ENCODE results near the gene CPED1. TPM values are rescaled to one million over a fixed set of nuclear protein-coding genes. Genes with fewer than 3 reads are reported as not detected.
A peak's percentile ranks its signal among the peaks of the same experiment; 100 is the strongest.

CPED1 gene
- total and polyA plus RNA-seq, 3 experiments from 2014 or later = 0.09 to 0.27 TPM; not detected in 1

- Mint-ChIP-seq H3K27ac (no peak overlapping the region), H3K36me3 (no peaks in the 10 kb centered on the region), H3K9me3 (no peaks in the 10 kb centered on the region), H3K4me1 (no peaks in the 10 kb centered on the region), H3K4me3 (no peak overlapping the region), H3K27me3 (peaks cover 10% of the 10 kb centered on the region in 2 donors)
- no peak for DNase-seq
- ChIA-PET POLR2A (no interaction called here), CTCF (no interaction called here)
- no peaks in the 10 kb centered on the region for H3K36me3 ChIP-seq (ENCODE audit: insufficient read depth, low read length)
- no peaks in the 10 kb centered on the region for H3K4me1 ChIP-seq (ENCODE audit: insufficient read depth, low read length)
- no peaks in the 10 kb centered on the region for H3K9me3 ChIP-seq (ENCODE audit: low read length)
- no peak overlapping the region for H3K4me3 ChIP-seq (ENCODE audit: low read length)
- no peak overlapping the region for H3K27ac ChIP-seq (ENCODE audit: low read depth, low read length)
- no peaks in the 10 kb centered on the region for H3K27me3 ChIP-seq (ENCODE audit: insufficient read depth, low read length, poor library complexity, severe bottlenecking)
Measured at GRCh38 chr7:121046009-121046408, 57.5 kb downstream of the CPED1 start.

DNA sequence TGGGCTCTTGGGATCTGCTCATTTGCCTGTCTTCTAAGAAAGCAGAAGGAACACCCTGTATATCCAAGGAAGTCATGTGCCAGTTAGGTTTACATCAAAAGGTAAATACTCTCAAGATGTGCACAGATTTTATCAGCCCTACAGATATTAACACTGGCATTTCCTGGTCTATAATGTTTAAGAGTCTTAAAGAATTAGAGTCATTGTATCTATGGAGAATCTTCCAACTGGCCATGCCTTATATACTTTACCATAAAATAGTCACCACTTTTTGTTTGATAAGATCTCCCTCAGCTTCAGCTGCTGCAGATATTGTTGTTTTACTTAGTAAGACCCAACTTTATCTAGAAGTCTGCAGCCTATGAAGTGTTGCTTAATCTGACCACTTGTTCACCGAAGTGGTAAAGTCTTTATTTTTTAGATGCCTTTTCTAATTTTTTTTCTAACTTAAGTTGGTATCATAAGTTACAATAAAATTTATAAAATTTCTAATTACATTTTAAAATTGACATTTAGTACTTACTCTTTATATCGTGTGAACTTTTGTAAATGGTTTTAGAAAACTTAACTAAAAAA lies 58.5 kb downstream of the CPED1 start:
- Mint-ChIP-seq H3K4me3 (no peak overlapping the region), H3K36me3 (no peaks in the 10 kb centered on the region), H3K27ac (no peak overlapping the region), H3K4me1 (no peaks in the 10 kb centered on the region), H3K9me3 (no peaks in the 10 kb centered on the region), H3K27me3 (peaks cover 10% of the 10 kb centered on the region in 2 donors)
- H3K9me3 ChIP-seq (ENCODE audit: low read length) = no peaks in the 10 kb centered on the region
- H3K27ac ChIP-seq (ENCODE audit: low read depth, low read length) = no peak overlapping the region
- no peak for DNase-seq
- H3K4me1 ChIP-seq (ENCODE audit: insufficient read depth, low read length) = no peaks in the 10 kb centered on the region
- no peaks in the 10 kb centered on the region for H3K36me3 ChIP-seq (ENCODE audit: insufficient read depth, low read length)
- H3K27me3 ChIP-seq (ENCODE audit: insufficient read depth, low read length, poor library complexity, severe bottlenecking) = no peaks in the 10 kb centered on the region
- no peak overlapping the region for H3K4me3 ChIP-seq (ENCODE audit: low read length)
- CTCF ChIA-PET = no interaction called here
- POLR2A ChIA-PET = no interaction called here

DNA sequence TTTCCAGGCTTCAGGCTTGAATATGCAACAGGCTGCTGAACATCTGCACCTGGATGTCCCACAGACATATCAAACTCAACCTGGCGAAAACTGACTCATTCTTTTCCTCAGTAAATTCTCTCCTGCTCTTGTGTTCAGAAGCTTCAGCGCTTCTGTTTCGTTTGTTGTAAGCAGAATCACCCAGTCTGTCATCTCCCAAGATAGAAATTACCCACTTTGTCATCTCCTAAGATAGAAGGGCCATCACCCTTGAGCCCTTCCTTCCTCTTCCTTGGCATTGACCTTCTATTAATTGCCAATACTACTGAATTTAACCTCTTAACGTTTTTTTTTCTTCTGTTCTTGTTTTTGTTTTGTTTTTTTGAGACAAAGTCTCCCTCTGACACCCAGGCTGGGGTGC lies 59.7 kb downstream of the CPED1 start:
- Mint-ChIP-seq H3K27ac (no peak overlapping the region), H3K4me1 (no peaks in the 10 kb centered on the region), H3K9me3 (no peaks in the 10 kb centered on the region), H3K36me3 (no peaks in the 10 kb centered on the region), H3K4me3 (no peak overlapping the region), H3K27me3 (peaks cover 10 to 12% of the 10 kb centered on the region in 2 donors)
- Histone ChIP-seq H3K4me3 (ENCODE audit: low read length) (no peak overlapping the region), H3K27me3 (ENCODE audit: insufficient read depth, low read length, poor library complexity, severe bottlenecking) (no peaks in the 10 kb centered on the region), H3K4me1 (ENCODE audit: insufficient read depth, low read length) (no peaks in the 10 kb centered on the region), H3K27ac (ENCODE audit: low read depth, low read length) (peak overlapping the region; percentile 68), H3K9me3 (ENCODE audit: low read length) (no peaks in the 10 kb centered on the region), H3K36me3 (ENCODE audit: insufficient read depth, low read length) (no peaks in the 10 kb centered on the region)
- ChIA-PET CTCF (no interaction called here), POLR2A (no interaction called here)
- no peak for DNase-seq

DNA sequence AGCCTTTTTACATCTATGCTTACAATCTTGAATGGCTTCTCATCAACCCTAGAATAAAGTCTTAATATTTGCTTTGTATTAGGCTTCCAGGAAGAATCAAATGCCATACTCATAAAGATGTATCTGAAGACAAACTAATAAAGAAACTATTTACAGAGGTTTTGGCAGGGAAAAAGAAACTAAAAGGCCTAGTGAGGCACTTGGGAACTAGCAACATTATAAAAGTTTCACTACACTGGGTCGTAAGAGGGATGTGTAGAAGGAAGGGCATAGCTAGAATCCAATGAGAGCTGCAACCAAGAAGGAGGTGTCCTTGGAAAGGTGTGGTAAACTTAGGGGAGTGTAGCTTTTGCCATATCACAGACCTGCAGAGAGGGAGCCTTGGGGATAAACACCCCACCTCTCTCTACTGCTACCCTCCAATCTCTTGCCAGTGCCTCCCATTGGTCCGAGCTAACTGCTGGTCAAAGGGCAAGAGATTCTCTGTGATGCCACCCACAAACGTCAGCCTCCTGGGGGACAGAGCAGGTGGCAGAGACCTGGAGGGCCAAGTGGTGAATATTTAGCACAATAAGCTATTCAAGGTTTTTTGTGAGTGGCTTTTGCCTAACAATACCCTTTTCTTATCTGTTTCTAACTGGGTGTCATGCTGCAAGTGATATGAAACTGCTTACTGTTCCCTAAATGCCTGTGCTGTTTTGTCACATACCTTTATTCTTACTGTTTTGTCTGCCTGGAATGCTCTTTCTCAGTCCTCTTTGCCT lies 60.7 kb downstream of the CPED1 start:
- H3K4me3 Mint-ChIP-seq = no peak overlapping the region
- H3K36me3 ChIP-seq (ENCODE audit: insufficient read depth, low read length) = no peaks in the 10 kb centered on the region
- ChIA-PET CTCF (no interaction called here), POLR2A (no interaction called here)
- no peaks in the 10 kb centered on the region for H3K36me3 Mint-ChIP-seq
- H3K9me3 Mint-ChIP-seq = no peaks in the 10 kb centered on the region
- H3K4me3 ChIP-seq (ENCODE audit: low read length) = no peak overlapping the region
- H3K27me3 Mint-ChIP-seq = peaks cover 10 to 13% of the 10 kb centered on the region in 2 donors
- no peak overlapping the region for H3K27ac Mint-ChIP-seq
- no peaks in the 10 kb centered on the region for H3K27me3 ChIP-seq (ENCODE audit: insufficient read depth, low read length, poor library complexity, severe bottlenecking)
- no peak for DNase-seq
- peak overlapping the region; percentile 68 for H3K27ac ChIP-seq (ENCODE audit: low read depth, low read length)
- no peaks in the 10 kb centered on the region for H3K4me1 Mint-ChIP-seq
- no peaks in the 10 kb centered on the region for H3K9me3 ChIP-seq (ENCODE audit: low read length)
- no peaks in the 10 kb centered on the region for H3K4me1 ChIP-seq (ENCODE audit: insufficient read depth, low read length)

DNA sequence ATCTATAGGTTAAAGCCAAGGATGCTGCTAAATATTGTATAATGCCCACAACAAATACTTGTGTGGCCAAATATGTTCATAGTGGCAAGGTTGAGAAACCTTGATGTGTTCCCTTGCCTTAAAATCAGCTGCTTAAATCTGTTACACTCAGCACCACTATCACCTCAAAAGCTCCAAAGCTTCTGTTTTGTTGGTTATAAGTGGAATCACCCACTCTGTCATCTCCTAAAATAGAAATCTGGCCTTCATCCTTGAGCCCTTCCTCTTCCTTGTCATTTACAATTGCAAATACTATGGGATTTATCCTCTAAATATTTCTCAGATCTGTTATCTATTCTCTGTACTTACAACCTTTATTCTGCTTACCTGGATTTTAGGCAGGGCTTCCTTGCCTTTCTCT lies 61.4 kb downstream of the CPED1 start:
- POLR2A ChIA-PET = no interaction called here
- H3K4me3 ChIP-seq (ENCODE audit: low read length) = no peak overlapping the region
- Mint-ChIP-seq H3K4me3 (no peak overlapping the region), H3K36me3 (no peaks in the 10 kb centered on the region), H3K27me3 (peaks cover 10 to 13% of the 10 kb centered on the region in 2 donors), H3K4me1 (no peaks in the 10 kb centered on the region), H3K9me3 (no peaks in the 10 kb centered on the region), H3K27ac (peak overlapping the region in 1 of 8 donors; percentile 12)
- peak overlapping the region; percentile 68 for H3K27ac ChIP-seq (ENCODE audit: low read depth, low read length)
- no peaks in the 10 kb centered on the region for H3K36me3 ChIP-seq (ENCODE audit: insufficient read depth, low read length)
- H3K4me1 ChIP-seq (ENCODE audit: insufficient read depth, low read length) = no peaks in the 10 kb centered on the region
- no peak for DNase-seq
- no peaks in the 10 kb centered on the region for H3K9me3 ChIP-seq (ENCODE audit: low read length)
- CTCF ChIA-PET = no interaction called here
- H3K27me3 ChIP-seq (ENCODE audit: insufficient read depth, low read length, poor library complexity, severe bottlenecking) = no peaks in the 10 kb centered on the region

GRCh38 chr7:121053219-121053618 lies 64.7 kb downstream of the CPED1 start:
- no peak for DNase-seq
- H3K9me3 Mint-ChIP-seq = no peaks in the 10 kb centered on the region
- H3K27ac Mint-ChIP-seq = no peak overlapping the region
- peaks cover 8 to 21% of the 10 kb centered on the region in 2 donors for H3K27me3 Mint-ChIP-seq
- no peak overlapping the region for H3K27ac ChIP-seq (ENCODE audit: low read depth, low read length)
- POLR2A ChIA-PET = no interaction called here
- no peaks in the 10 kb centered on the region for H3K9me3 ChIP-seq (ENCODE audit: low read length)
- H3K36me3 ChIP-seq (ENCODE audit: insufficient read depth, low read length) = no peaks in the 10 kb centered on the region
- no peaks in the 10 kb centered on the region for H3K4me1 ChIP-seq (ENCODE audit: insufficient read depth, low read length)
- CTCF ChIA-PET = interaction anchor here (0.6 kb wide), 1 partner anchor 44 kb away, joined by 3 read pairs; no protein-coding TSS in a partner anchor
- no peaks in the 10 kb centered on the region for H3K27me3 ChIP-seq (ENCODE audit: insufficient read depth, low read length, poor library complexity, severe bottlenecking)
- H3K4me1 Mint-ChIP-seq = no peaks in the 10 kb centered on the region
- no peak overlapping the region for H3K4me3 ChIP-seq (ENCODE audit: low read length)
- no peak overlapping the region for H3K4me3 Mint-ChIP-seq
- H3K36me3 Mint-ChIP-seq = no peaks in the 10 kb centered on the region

- Mint-ChIP-seq H3K27me3 (peaks cover 5 to 22% of the 10 kb centered on the region in 2 donors), H3K4me3 (no peak overlapping the region), H3K4me1 (no peaks in the 10 kb centered on the region), H3K9me3 (no peaks in the 10 kb centered on the region), H3K36me3 (no peaks in the 10 kb centered on the region), H3K27ac (no peak overlapping the region)
- H3K27ac ChIP-seq (ENCODE audit: low read depth, low read length) = no peak overlapping the region
- H3K36me3 ChIP-seq (ENCODE audit: insufficient read depth, low read length) = no peaks in the 10 kb centered on the region
- H3K4me3 ChIP-seq (ENCODE audit: low read length) = no peak overlapping the region
- no peak for DNase-seq
- H3K9me3 ChIP-seq (ENCODE audit: low read length) = no peaks in the 10 kb centered on the region
- CTCF ChIA-PET = no interaction called here
- POLR2A ChIA-PET = no interaction called here
- no peaks in the 10 kb centered on the region for H3K27me3 ChIP-seq (ENCODE audit: insufficient read depth, low read length, poor library complexity, severe bottlenecking)
- H3K4me1 ChIP-seq (ENCODE audit: insufficient read depth, low read length) = no peaks in the 10 kb centered on the region
Measured at GRCh38 chr7:121054925-121055324, 66.4 kb downstream of the CPED1 start.

- Histone ChIP-seq H3K4me3 (ENCODE audit: low read length) (no peak overlapping the region), H3K27me3 (ENCODE audit: insufficient read depth, low read length, poor library complexity, severe bottlenecking) (no peaks in the 10 kb centered on the region), H3K4me1 (ENCODE audit: insufficient read depth, low read length) (no peaks in the 10 kb centered on the region), H3K9me3 (ENCODE audit: low read length) (no peaks in the 10 kb centered on the region), H3K27ac (ENCODE audit: low read depth, low read length) (no peak overlapping the region), H3K36me3 (ENCODE audit: insufficient read depth, low read length) (no peaks in the 10 kb centered on the region)
- no peak for DNase-seq
- peaks cover 2 to 22% of the 10 kb centered on the region in 2 donors for H3K27me3 Mint-ChIP-seq
- ChIA-PET CTCF (no interaction called here), POLR2A (no interaction called here)
- no peaks in the 10 kb centered on the region for H3K4me1 Mint-ChIP-seq
- H3K27ac Mint-ChIP-seq = no peak overlapping the region
- H3K36me3 Mint-ChIP-seq = no peaks in the 10 kb centered on the region
- H3K9me3 Mint-ChIP-seq = no peaks in the 10 kb centered on the region
- no peak overlapping the region for H3K4me3 Mint-ChIP-seq
Measured at GRCh38 chr7:121057878-121058277, 69.4 kb downstream of the CPED1 start.

Measured in CD8-positive, alpha-beta memory T cell (primary cell).